Stimulated activated CD4-positive, alpha-beta T cell treated with anti-CD3 and anti-CD28 coated beads, Interleukin-4, amount 100 ng/mL, for 4 hours (primary cell): ENCODE results near the gene VCX.
"Not testable (repeated sequence)": the region's sequence is repeated elsewhere in the genome, so short reads cannot be mapped to it uniquely, and the experiment has no call there.

ENCODE experiments used
- DNase-seq, 2 experiments: peaks; one replicate each; pipeline ENCODE4 v3.0.0-alpha.2; 2020

VCX gene

DNA sequence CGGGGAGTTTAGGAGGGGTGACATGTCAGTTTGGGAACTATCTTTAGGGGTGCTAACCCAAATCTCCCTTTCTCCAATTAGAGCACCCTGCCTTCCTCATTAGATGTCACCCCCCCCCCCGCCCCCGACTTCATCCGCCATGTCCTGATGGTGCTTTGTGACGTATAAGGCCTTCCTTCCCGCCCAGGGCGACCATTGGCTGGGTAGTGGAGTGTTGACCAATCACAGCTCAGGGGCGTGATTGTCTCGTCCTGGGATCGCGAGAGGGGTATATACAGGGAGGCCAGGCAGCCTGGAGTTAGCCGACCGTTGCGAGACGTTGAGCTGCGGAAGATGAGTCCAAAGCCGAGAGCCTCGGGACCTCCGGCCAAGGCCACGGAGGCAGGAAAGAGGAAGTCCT is at the start of gene VCX:
VCX (plus strand) TSS at position 301 of the 400 bp plus-strand sequence; CDS start at position 334, 33 bp downstream.
- not testable (repeated sequence) for DNase-seq

- no peak for DNase-seq
Observed at GRCh38 chrX:7798327-7798726, 44.6 kb upstream of the VCX start.

GRCh38 chrX:7801711-7802110 is 41.3 kb upstream of the VCX start:
- no peak for DNase-seq

DNA sequence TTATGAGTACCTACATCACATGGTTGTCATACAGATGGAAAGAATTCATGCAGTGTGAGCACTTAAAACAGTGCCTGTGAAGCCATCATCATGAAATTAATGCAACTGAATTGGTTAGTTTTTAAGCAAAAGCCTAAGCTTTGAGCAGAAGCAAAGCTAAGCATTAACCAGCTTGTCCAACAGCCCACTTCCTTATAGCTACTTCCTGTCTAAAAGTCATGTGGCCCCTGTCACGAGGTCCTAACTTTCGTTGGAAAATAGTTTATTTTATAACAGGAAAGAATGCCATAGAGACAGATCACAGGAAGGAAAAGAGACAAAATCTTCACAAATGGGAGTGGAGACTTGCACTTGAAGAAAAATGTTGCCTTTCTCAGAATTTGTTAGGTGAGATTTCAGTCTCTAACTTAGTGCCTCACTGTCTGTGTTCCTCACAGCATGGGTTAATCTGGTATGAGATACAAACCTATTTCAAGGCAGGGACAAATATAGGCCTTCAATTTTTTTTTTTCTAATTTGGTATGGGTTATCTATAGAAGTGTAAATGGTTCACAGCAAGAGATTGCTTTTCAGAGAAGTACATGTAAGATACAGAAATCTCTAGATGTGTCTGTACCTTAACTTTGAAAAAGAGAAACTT is 27.7 kb upstream of the VCX start:
- DNase-seq: no peak

DNA sequence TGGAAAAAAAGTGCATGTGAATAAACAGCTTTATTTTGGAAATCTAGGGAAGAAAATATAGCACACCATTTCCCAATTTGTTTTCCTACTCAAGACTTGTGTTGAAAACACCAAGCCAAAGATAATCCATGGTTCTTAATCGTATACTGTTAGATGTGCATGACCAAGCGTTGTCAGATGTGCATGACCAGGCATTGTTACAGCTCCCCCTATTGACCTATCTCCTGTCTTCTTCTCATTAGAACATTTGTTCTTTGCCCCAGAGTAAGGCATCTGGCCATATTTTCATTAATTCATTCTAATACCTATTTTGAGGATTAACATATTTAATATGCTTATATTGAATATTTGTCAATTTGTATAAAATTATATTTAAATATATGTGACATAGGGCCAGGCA is 14.4 kb upstream of the VCX start:
- DNase-seq: no peak

GRCh38 chrX:7841084-7841805 is 1.7 kb upstream of the VCX start:
- DNase-seq: no peak

DNA sequence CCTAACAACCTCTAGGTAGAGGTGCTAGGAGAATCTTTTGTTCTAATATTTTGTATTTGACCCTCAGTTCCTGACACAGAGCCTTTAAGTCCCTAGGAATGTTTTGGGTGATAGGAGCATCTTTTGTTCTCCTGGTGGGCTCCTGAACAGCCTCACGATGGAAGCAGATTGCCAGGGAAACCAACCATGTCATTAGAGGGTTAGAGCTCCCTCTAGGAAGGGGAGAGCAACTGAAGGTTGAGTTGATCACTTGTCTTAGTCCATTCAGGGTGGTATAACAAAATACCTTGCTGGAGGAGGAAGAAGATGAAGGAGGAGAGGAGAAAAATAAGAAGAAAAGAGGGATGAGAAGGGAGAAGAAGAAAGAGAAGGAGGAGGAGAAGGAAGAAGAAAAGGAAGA is 9.2 kb downstream of the VCX start:
- DNase-seq: no peak

GRCh38 chrX:7872042-7872441 is 29.1 kb downstream of the VCX start:
- DNase-seq: no peak

- no peak for DNase-seq
Observed at GRCh38 chrX:7876957-7877356, 34.0 kb downstream of the VCX start.

GRCh38 chrX:7889135-7889534 is 46.2 kb downstream of the VCX start:
- DNase-seq: no peak

GRCh38 chrX:7889680-7890079 is 46.7 kb downstream of the VCX start:
- no peak for DNase-seq

- DNase-seq: no peak
Observed at GRCh38 chrX:7891928-7892327, 49.0 kb downstream of the VCX start.
